HEK293 (cell line): ENCODE results near the gene SH3PXD2B.

Experiments
- CTCF ChIA-PET: fragments of 350-600 bp; formaldehyde crosslinking; extraction: SDS; loops from one replicate; lab custom pipeline; 2021; ENCODE audit warnings: antibody characterized with exemption; lab: Yijun Ruan, JAX
- POLR2A ChIA-PET: fragments of 300-600 bp; formaldehyde crosslinking; extraction: SDS; loops from one replicate; lab custom pipeline; 2020; ENCODE audit warnings: antibody characterized with exemption, inconsistent platforms; lab: Yijun Ruan, JAX
- H3K27ac ChIP-seq: fragments of 200-500 bp; sonication (Bioruptor generic); 2 replicates; pipeline ENCODE4 v1.5.1; 2014; ENCODE audit warnings: low read depth, low read length, control low read depth, inconsistent platforms; ENCODE audit errors: extremely low read depth
- H3K36me3 ChIP-seq, 2 experiments: fragments of 200-500 bp in 1 of 2; sonication (Bioruptor generic) in 1 of 2; 1 replicate in 1 of 2; 2 replicates in 1 of 2; pipeline ENCODE4 v1.5.1; 2014 to 2017; ENCODE audit warnings: inconsistent platforms in 2 of 2, low read length in 2 of 2; ENCODE audit not compliant: control insufficient read depth in 2 of 2, insufficient read depth in 1 of 2
- H3K4me1 ChIP-seq: fragments of 200-500 bp; sonication (Bioruptor generic); 2 replicates; pipeline ENCODE4 v1.5.1; 2014; ENCODE audit warnings: mild to moderate bottlenecking, low read length, inconsistent platforms; ENCODE audit not compliant: control insufficient read depth, insufficient read depth
- H3K4me3 ChIP-seq: 2 replicates; pipeline ENCODE4 v1.5.1; 2011; ENCODE audit warnings: low read depth, mild to moderate bottlenecking, control low read depth, low read length, moderate library complexity
- H3K9me3 ChIP-seq: fragments of 200-500 bp; sonication (Bioruptor generic); 2 replicates; pipeline ENCODE4 v1.5.1; 2014; ENCODE audit warnings: low read depth, low read length, inconsistent platforms; ENCODE audit not compliant: control insufficient read depth, insufficient read depth
- IKZF3 ChIP-seq: fragments of 450-650 bp; IDR thresholded peaks from 2 replicates; pipeline ENCODE4 v1.5.0; 2018; ENCODE audit warnings: missing biosample characterization, mild to moderate bottlenecking, missing genetic modification characterization, moderate library complexity
- INSM2 ChIP-seq: fragments of 450-650 bp; formaldehyde crosslinking; IDR thresholded peaks from 2 replicates; pipeline ENCODE4 v1.5.1; 2016; ENCODE audit warnings: missing biosample characterization, missing genetic modification characterization
- KLF9 ChIP-seq: fragments of 450-650 bp; formaldehyde crosslinking; IDR thresholded peaks from 2 replicates; pipeline ENCODE4 v1.5.1; 2016; ENCODE audit warnings: missing biosample characterization, missing genetic modification characterization, low read depth
- SP7 ChIP-seq: fragments of 450-650 bp; formaldehyde crosslinking; IDR thresholded peaks from 2 replicates; pipeline ENCODE4 v1.5.1; 2016; ENCODE audit warnings: missing biosample characterization, missing genetic modification characterization
- ZBTB21 ChIP-seq: fragments of 450-650 bp; formaldehyde crosslinking; IDR thresholded peaks from 2 replicates; pipeline ENCODE4 v1.5.1; 2017; ENCODE audit warnings: missing biosample characterization, missing genetic modification characterization
- ZNF140 ChIP-seq: fragments of 450-650 bp; formaldehyde crosslinking; IDR thresholded peaks from 2 replicates; pipeline ENCODE4 v1.5.1; 2016; ENCODE audit warnings: missing biosample characterization, missing genetic modification characterization
- ZNF23 ChIP-seq: fragments of 450-650 bp; formaldehyde crosslinking; IDR thresholded peaks from 2 replicates; pipeline ENCODE4 v1.5.1; 2016; ENCODE audit warnings: missing biosample characterization, missing genetic modification characterization, borderline replicate concordance
- ZNF248 ChIP-seq: fragments of 450-650 bp; formaldehyde crosslinking; IDR thresholded peaks from 2 replicates; pipeline ENCODE4 v1.5.1; 2017; ENCODE audit warnings: missing biosample characterization, missing genetic modification characterization
- ZNF302 ChIP-seq: fragments of 450-650 bp; formaldehyde crosslinking; IDR thresholded peaks from 2 replicates; pipeline ENCODE4 v1.5.1; 2016; ENCODE audit warnings: missing biosample characterization, missing genetic modification characterization, low read depth
- ZNF335 ChIP-seq: fragments of 450-650 bp; formaldehyde crosslinking; conservative IDR thresholded peaks from 2 replicates; pipeline ENCODE4 v1.5.1; 2016; ENCODE audit warnings: missing biosample characterization, missing genetic modification characterization
- ZNF560 ChIP-seq: fragments of 450-650 bp; formaldehyde crosslinking; IDR thresholded peaks from 2 replicates; pipeline ENCODE4 v1.5.1; 2017; ENCODE audit warnings: missing biosample characterization, missing genetic modification characterization, borderline replicate concordance
- ZNF792 ChIP-seq: fragments of 450-650 bp; formaldehyde crosslinking; IDR thresholded peaks from 2 replicates; pipeline ENCODE4 v1.5.1; 2016; ENCODE audit warnings: missing biosample characterization, missing genetic modification characterization
- TF ChIP-seq, protein P1 (sequence below): fragments of 450-650 bp; formaldehyde crosslinking; IDR thresholded peaks from 2 replicates; pipeline ENCODE4 v1.5.1; 2016; ENCODE audit warnings: missing biosample characterization, missing genetic modification characterization
- TF ChIP-seq, protein P2 (sequence below): fragments of 450-650 bp; formaldehyde crosslinking; IDR thresholded peaks from 2 replicates; pipeline ENCODE4 v1.5.1; 2016; ENCODE audit warnings: missing biosample characterization, missing genetic modification characterization, borderline replicate concordance
- TF ChIP-seq, protein P3 (sequence below): fragments of 450-650 bp; formaldehyde crosslinking; optimal IDR thresholded peaks from 2 replicates; pipeline ENCODE3; 2016; ENCODE audit warnings: missing biosample characterization, mild to moderate bottlenecking, missing genetic modification characterization
- TF ChIP-seq, protein P4 (sequence below): fragments of 450-650 bp; formaldehyde crosslinking; IDR thresholded peaks from 2 replicates; pipeline ENCODE4 v1.5.1; 2017; ENCODE audit warnings: missing biosample characterization, missing genetic modification characterization
- TF ChIP-seq, protein P5 (sequence below): fragments of 450-650 bp; formaldehyde crosslinking; IDR thresholded peaks from 2 replicates; pipeline ENCODE4; 2016; ENCODE audit warnings: missing biosample characterization, missing genetic modification characterization
- TF ChIP-seq, protein P6 (sequence below): fragments of 450-650 bp; formaldehyde crosslinking; IDR thresholded peaks from 2 replicates; pipeline ENCODE4 v1.5.1; 2016; ENCODE audit warnings: missing biosample characterization, missing genetic modification characterization

The SH3PXD2B gene

GRCh38 chr5:172498431-172499129 lies 44.3 kb upstream of the SH3PXD2B start:
- Histone ChIP-seq H3K4me1 (no peaks in the 10 kb centered on the region), H3K36me3 (no peaks in the 10 kb centered on the region), H3K9me3 (no peaks in the 10 kb centered on the region), H3K27ac (no peak overlapping the region), H3K4me3 (no peak overlapping the region)
- ChIA-PET CTCF (interaction anchor here (0.6 to 1.9 kb wide), 4 partner anchors 20 to 218 kb away, joined by 3 to 5 read pairs (median 4); no protein-coding TSS in a partner anchor), POLR2A (no interaction called here)
- TF ChIP-seq, protein P1, sequence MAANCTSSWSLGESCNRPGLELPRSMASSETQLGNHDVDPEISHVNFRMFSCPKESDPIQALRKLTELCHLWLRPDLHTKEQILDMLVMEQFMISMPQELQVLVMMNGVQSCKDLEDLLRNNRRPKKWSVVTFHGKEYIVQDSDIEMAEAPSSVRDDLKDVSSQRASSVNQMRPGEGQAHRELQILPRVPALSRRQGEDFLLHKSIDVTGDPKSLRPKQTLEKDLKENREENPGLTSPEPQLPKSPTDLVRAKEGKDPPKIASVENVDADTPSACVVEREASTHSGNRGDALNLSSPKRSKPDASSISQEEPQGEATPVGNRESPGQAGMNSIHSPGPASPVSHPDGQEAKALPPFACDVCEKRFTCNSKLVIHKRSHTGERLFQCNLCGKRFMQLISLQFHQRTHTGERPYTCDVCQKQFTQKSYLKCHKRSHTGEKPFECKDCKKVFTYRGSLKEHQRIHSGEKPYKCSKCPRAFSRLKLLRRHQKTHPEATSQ (tag by site-specific recombination) = no peak
- no peak for TF ChIP-seq ZNF792 (tag by site-specific recombination)
- TF ChIP-seq, protein P2, sequence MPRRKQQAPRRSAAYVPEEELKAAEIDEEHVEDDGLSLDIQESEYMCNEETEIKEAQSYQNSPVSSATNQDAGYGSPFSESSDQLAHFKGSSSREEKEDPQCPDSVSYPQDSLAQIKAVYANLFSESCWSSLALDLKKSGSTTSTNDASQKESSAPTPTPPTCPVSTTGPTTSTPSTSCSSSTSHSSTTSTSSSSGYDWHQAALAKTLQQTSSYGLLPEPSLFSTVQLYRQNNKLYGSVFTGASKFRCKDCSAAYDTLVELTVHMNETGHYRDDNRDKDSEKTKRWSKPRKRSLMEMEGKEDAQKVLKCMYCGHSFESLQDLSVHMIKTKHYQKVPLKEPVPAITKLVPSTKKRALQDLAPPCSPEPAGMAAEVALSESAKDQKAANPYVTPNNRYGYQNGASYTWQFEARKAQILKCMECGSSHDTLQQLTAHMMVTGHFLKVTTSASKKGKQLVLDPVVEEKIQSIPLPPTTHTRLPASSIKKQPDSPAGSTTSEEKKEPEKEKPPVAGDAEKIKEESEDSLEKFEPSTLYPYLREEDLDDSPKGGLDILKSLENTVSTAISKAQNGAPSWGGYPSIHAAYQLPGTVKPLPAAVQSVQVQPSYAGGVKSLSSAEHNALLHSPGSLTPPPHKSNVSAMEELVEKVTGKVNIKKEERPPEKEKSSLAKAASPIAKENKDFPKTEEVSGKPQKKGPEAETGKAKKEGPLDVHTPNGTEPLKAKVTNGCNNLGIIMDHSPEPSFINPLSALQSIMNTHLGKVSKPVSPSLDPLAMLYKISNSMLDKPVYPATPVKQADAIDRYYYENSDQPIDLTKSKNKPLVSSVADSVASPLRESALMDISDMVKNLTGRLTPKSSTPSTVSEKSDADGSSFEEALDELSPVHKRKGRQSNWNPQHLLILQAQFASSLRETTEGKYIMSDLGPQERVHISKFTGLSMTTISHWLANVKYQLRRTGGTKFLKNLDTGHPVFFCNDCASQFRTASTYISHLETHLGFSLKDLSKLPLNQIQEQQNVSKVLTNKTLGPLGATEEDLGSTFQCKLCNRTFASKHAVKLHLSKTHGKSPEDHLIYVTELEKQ (tag by site-specific recombination) = no peak
- TF ChIP-seq, protein P3, sequence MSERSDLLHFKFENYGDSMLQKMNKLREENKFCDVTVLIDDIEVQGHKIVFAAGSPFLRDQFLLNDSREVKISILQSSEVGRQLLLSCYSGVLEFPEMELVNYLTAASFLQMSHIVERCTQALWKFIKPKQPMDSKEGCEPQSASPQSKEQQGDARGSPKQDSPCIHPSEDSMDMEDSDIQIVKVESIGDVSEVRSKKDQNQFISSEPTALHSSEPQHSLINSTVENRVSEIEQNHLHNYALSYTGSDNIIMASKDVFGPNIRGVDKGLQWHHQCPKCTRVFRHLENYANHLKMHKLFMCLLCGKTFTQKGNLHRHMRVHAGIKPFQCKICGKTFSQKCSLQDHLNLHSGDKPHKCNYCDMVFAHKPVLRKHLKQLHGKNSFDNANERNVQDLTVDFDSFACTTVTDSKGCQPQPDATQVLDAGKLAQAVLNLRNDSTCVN (tag by site-specific recombination) = no peak
- TF ChIP-seq ZNF560 (tag by site-specific recombination) = no peak
- TF ChIP-seq INSM2 (tag by site-specific recombination) = no peak
- no peak for TF ChIP-seq ZNF335 (tag by site-specific recombination)
- TF ChIP-seq, protein P4, sequence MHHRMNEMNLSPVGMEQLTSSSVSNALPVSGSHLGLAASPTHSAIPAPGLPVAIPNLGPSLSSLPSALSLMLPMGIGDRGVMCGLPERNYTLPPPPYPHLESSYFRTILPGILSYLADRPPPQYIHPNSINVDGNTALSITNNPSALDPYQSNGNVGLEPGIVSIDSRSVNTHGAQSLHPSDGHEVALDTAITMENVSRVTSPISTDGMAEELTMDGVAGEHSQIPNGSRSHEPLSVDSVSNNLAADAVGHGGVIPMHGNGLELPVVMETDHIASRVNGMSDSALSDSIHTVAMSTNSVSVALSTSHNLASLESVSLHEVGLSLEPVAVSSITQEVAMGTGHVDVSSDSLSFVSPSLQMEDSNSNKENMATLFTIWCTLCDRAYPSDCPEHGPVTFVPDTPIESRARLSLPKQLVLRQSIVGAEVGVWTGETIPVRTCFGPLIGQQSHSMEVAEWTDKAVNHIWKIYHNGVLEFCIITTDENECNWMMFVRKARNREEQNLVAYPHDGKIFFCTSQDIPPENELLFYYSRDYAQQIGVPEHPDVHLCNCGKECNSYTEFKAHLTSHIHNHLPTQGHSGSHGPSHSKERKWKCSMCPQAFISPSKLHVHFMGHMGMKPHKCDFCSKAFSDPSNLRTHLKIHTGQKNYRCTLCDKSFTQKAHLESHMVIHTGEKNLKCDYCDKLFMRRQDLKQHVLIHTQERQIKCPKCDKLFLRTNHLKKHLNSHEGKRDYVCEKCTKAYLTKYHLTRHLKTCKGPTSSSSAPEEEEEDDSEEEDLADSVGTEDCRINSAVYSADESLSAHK (tag by site-specific recombination) = no peak
- TF ChIP-seq ZNF248 (tag by site-specific recombination) = no peak
- no peak for TF ChIP-seq ZNF140 (tag by site-specific recombination)
- no peak for TF ChIP-seq IKZF3 (tag by site-specific recombination)
- TF ChIP-seq ZNF23 (tag by site-specific recombination) = no peak
- TF ChIP-seq KLF9 = no peak
- TF ChIP-seq SP7 (tag by site-specific recombination) = no peak
- TF ChIP-seq ZBTB21 (tag by site-specific recombination) = no peak
- TF ChIP-seq ZNF302 (tag by site-specific recombination) = no peak
- TF ChIP-seq, protein P5, sequence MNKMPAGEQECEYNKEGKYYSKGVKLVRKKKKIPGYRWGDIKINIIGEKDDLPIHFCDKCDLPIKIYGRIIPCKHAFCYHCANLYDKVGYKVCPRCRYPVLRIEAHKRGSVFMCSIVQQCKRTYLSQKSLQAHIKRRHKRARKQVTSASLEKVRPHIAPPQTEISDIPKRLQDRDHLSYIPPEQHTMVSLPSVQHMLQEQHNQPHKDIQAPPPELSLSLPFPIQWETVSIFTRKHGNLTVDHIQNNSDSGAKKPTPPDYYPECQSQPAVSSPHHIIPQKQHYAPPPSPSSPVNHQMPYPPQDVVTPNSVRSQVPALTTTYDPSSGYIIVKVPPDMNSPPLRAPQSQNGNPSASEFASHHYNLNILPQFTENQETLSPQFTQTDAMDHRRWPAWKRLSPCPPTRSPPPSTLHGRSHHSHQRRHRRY (tag by site-specific recombination) = no peak
- TF ChIP-seq, protein P6, sequence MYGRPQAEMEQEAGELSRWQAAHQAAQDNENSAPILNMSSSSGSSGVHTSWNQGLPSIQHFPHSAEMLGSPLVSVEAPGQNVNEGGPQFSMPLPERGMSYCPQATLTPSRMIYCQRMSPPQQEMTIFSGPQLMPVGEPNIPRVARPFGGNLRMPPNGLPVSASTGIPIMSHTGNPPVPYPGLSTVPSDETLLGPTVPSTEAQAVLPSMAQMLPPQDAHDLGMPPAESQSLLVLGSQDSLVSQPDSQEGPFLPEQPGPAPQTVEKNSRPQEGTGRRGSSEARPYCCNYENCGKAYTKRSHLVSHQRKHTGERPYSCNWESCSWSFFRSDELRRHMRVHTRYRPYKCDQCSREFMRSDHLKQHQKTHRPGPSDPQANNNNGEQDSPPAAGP (tag by site-specific recombination) = no peak
